ENCODE measurements around the gene SFXN2.

GRCh38 chr10:102673819-102674511, 40.5 kb upstream of the SFXN2 start:
- TF ChIP-seq CTCF (IDR thresholded peaks at IDR 0.05; ENCODE audit: low read length) (no peak), EZH2phosphoT487 (IDR thresholded peaks at IDR 0.05; ENCODE audit: low read length) (no peak), EZH2 (optimal IDR thresholded peaks at IDR 0.05; ENCODE audit: low read depth, low read length) (no peak)
